SU-DHL-6 (cell line): ENCODE data around the gene LGALS1.

Source experiments
- CTCF ChIP-seq: fragments of 200-600 bp; sonication (generic); IDR thresholded peaks from one replicate; pipeline ENCODE4 v1.5.1; 2017; ENCODE audit warnings: antibody characterized with exemption, mild to moderate bottlenecking, low read length, moderate library complexity; ENCODE audit not compliant: insufficient read depth, poor library complexity, severe bottlenecking
- EZH2phosphoT487 ChIP-seq: fragments of 200-600 bp; sonication (generic), shearing (Covaris generic); conservative IDR thresholded peaks from 2 replicates; pipeline ENCODE4 v1.6.1; 2018; ENCODE audit warnings: mild to moderate bottlenecking, antibody characterized with exemption, low read length, moderate library complexity, mixed read lengths

- TF ChIP-seq CTCF: no peak
- TF ChIP-seq EZH2phosphoT487: no peak
These were observed 35.2 kb downstream of the LGALS1 start for GRCh38 chr22:37710675-37711074.
